Hepatocyte (in vitro differentiated cells): ENCODE measurements around the gene RAP1GAP. TPM values are rescaled to one million over a fixed set of nuclear protein-coding genes. Genes with fewer than 3 reads are reported as not detected.

Experiments used
- DNase-seq: peaks from one replicate; pipeline ENCODE4 v3.0.0-alpha.2; 2016; ENCODE audit warnings: low spot score
- H2AFZ ChIP-seq: fragments of 200-600 bp; sonication (generic); 2 replicates; pipeline ENCODE4 v1.6.0; 2016; ENCODE audit warnings: antibody characterized with exemption, mild to moderate bottlenecking
- H3K27ac ChIP-seq: fragments of 200-600 bp; sonication (generic); 2 replicates; pipeline ENCODE4 v1.5.1; 2016; ENCODE audit warnings: mild to moderate bottlenecking
- H3K27me3 ChIP-seq: fragments of 200-600 bp; sonication (generic); 2 replicates; pipeline ENCODE4 v1.6.1; 2016
- H3K36me3 ChIP-seq: fragments of 200-600 bp; sonication (generic); replicated peaks from 2 replicates; pipeline ENCODE4 v1.5.1; 2016; ENCODE audit warnings: low read depth; ENCODE audit not compliant: insufficient read depth
- H3K4me1 ChIP-seq: fragments of 200-600 bp; sonication (generic); 2 replicates; pipeline ENCODE4 v1.5.1; 2016; ENCODE audit warnings: mild to moderate bottlenecking, moderate library complexity; ENCODE audit not compliant: insufficient read depth
- H3K4me2 ChIP-seq: fragments of 200-600 bp; sonication (generic); 2 replicates; pipeline ENCODE4 v1.6.0; 2016
- H3K4me3 ChIP-seq: fragments of 200-600 bp; sonication (generic); 2 replicates; pipeline ENCODE4 v1.5.1; 2016; ENCODE audit warnings: mild to moderate bottlenecking
- H3K79me2 ChIP-seq: fragments of 200-600 bp; sonication (generic); 2 replicates; pipeline ENCODE4 v1.6.0; 2017; ENCODE audit warnings: mild to moderate bottlenecking
- H3K9me2 ChIP-seq: fragments of 200-600 bp; sonication (generic); replicated peaks from 2 replicates; pipeline ENCODE4 v1.6.0; 2017; ENCODE audit warnings: mild to moderate bottlenecking; ENCODE audit not compliant: insufficient read depth
- H3K9me3 ChIP-seq: fragments of 200-600 bp; sonication (generic); 2 replicates; pipeline ENCODE4 v1.5.1; 2016; ENCODE audit warnings: low read depth, mild to moderate bottlenecking
- H4K20me1 ChIP-seq: fragments of 200-600 bp; sonication (generic); 2 replicates; pipeline ENCODE4 v1.6.0; 2016; ENCODE audit warnings: mild to moderate bottlenecking; ENCODE audit not compliant: insufficient read depth, poor library complexity, severe bottlenecking
- CTCF ChIP-seq: fragments of 200-600 bp; sonication (generic); IDR thresholded peaks from 2 replicates; pipeline ENCODE4 v1.5.1; 2016; ENCODE audit warnings: antibody characterized with exemption, mild to moderate bottlenecking; ENCODE audit not compliant: poor library complexity
- EZH2 ChIP-seq: fragments of 200-600 bp; sonication (generic); IDR thresholded peaks from 2 replicates; pipeline ENCODE4 v1.6.1; 2016; ENCODE audit warnings: antibody characterized with exemption, mild to moderate bottlenecking, borderline replicate concordance
- EZH2phosphoT487 ChIP-seq: fragments of 200-600 bp; sonication (generic); IDR thresholded peaks from one replicate; pipeline ENCODE4 v1.6.1; 2018; ENCODE audit warnings: antibody characterized with exemption, mild to moderate bottlenecking, low read depth, moderate library complexity; ENCODE audit not compliant: unreplicated experiment, severe bottlenecking
- WGBS: methylation state at CpG from one replicate; pipeline ENCODE4 v1.1.6; 2016; ENCODE audit warnings: low lambda C conversion rate; ENCODE audit errors: missing lambda C conversion rate; 5-methylcytosine and 5-hydroxymethylcytosine counted together
- polyA plus RNA-seq: library from polyadenylated mRNA; unstranded; fragments of >200 nt; fragmentation: Nextera tagmentation; extraction: Ambion mirVana; gene quantifications from 2 replicates; pipeline ENCODE4 v1.2.1, GENCODE V29; 2016
- total RNA-seq: library from RNA; depleted of rRNA; stranded (reverse); fragments of >200 nt; gene quantifications from 2 replicates; pipeline ENCODE4 v1.2.3, GENCODE V29; 2014

RAP1GAP gene
- total and polyA plus RNA-seq, 2 experiments from 2014 or later = 12.3 to 18.0 TPM

DNA sequence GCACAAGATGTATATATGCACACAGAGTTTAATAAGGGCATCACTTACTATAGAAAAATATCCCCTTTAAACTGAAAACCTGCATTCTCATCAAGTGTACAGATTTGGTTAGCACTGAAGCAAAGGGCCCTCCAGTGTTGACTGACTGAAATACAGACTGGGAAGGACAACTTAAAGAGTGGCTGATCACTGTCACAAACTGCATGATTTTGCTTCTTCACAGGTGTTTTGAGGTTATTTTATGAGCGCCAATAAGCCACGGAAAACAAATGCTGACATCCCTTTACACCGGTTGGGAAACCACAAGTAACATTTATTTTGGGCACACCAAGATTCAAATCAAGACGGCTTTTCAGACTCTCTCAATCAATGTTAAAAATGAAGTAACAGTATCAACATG lies 30.9 kb upstream of the RAP1GAP start:
- no peaks in the 10 kb centered on the region for H4K20me1 ChIP-seq
- WGBS = 95% methylated on average over 4 of the region's 4 CpGs
- no peak overlapping the region for H3K4me3 ChIP-seq
- H3K79me2 ChIP-seq = no peaks in the 10 kb centered on the region
- TF ChIP-seq EZH2 = no peak
- TF ChIP-seq CTCF = no peak
- no peak for TF ChIP-seq EZH2phosphoT487
- H3K27me3 ChIP-seq = no peaks in the 10 kb centered on the region
- H3K4me1 ChIP-seq = no peaks in the 10 kb centered on the region
- no peak overlapping the region for H3K4me2 ChIP-seq
- H3K27ac ChIP-seq = no peak overlapping the region
- H3K9me3 ChIP-seq = no peaks in the 10 kb centered on the region
- no peak overlapping the region for H2AFZ ChIP-seq
- H3K36me3 ChIP-seq = no peaks in the 10 kb centered on the region
- no peak for DNase-seq
- H3K9me2 ChIP-seq = no peaks in the 10 kb centered on the region

DNA sequence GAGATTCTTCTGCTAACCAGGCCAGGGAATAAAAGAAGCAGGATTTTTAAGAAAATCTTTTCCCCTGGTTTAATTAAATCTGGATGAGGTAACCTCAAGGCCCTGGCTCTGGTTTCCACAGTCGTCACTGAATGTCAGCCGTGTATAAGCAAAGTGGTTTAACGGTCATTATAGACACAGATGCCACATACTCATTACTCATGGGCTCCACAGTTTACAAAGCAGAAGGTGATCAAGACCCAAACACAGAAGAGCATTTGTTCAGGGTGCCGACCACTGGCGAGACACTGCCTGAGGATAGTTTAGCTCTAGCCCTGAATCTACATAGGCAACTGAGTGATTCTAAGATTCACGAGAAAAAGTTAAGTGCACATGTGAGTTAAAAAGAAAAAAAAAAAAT lies 27.8 kb upstream of the RAP1GAP start:
- Histone ChIP-seq H2AFZ (no peak overlapping the region), H3K4me3 (no peak overlapping the region), H3K27me3 (no peaks in the 10 kb centered on the region), H3K79me2 (no peaks in the 10 kb centered on the region), H3K9me2 (no peaks in the 10 kb centered on the region), H3K9me3 (no peaks in the 10 kb centered on the region), H4K20me1 (no peaks in the 10 kb centered on the region), H3K27ac (no peak overlapping the region), H3K4me1 (no peaks in the 10 kb centered on the region), H3K4me2 (no peak overlapping the region), H3K36me3 (peaks cover 2% of the 10 kb centered on the region)
- TF ChIP-seq CTCF (no peak), EZH2phosphoT487 (no peak), EZH2 (no peak)
- no peak for DNase-seq
- WGBS = 86% methylated on average over 6 of the region's 6 CpGs

DNA sequence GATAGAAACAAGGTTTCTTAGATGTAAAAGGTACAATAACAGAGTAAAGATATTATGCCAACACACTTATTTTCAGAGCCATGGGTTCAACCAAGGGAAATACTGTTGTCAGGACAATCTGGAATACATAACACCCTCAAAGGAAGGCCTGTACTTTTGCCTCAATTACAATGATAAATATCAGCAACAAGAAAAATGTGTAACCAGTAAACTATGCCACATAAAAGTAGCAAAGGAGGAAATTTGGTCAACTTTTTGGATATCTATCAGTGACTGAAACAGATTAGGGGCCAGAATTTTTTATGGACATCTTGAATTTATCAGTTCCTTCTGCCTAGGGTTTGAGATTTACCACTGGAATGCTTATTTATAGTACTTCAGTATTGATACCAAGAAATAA lies 24.6 kb upstream of the RAP1GAP start:
- no peak overlapping the region for H2AFZ ChIP-seq
- H4K20me1 ChIP-seq = no peaks in the 10 kb centered on the region
- H3K27me3 ChIP-seq = no peaks in the 10 kb centered on the region
- H3K4me2 ChIP-seq = no peak overlapping the region
- no peak for TF ChIP-seq EZH2
- no peak for TF ChIP-seq EZH2phosphoT487
- TF ChIP-seq CTCF = no peak
- H3K4me1 ChIP-seq = no peaks in the 10 kb centered on the region
- H3K9me2 ChIP-seq = no peaks in the 10 kb centered on the region
- H3K4me3 ChIP-seq = no peak overlapping the region
- no peak overlapping the region for H3K27ac ChIP-seq
- peaks cover 2% of the 10 kb centered on the region for H3K36me3 ChIP-seq
- no peak for DNase-seq
- H3K79me2 ChIP-seq = no peaks in the 10 kb centered on the region
- no peaks in the 10 kb centered on the region for H3K9me3 ChIP-seq

GRCh38 chr1:21691739-21692138 lies 22.6 kb upstream of the RAP1GAP start:
- Histone ChIP-seq H3K79me2 (no peaks in the 10 kb centered on the region), H2AFZ (no peak overlapping the region), H3K4me1 (no peaks in the 10 kb centered on the region), H3K9me2 (no peaks in the 10 kb centered on the region), H3K4me3 (no peak overlapping the region), H3K4me2 (no peak overlapping the region), H3K36me3 (peaks cover 2% of the 10 kb centered on the region), H3K27me3 (no peaks in the 10 kb centered on the region), H4K20me1 (no peaks in the 10 kb centered on the region), H3K27ac (no peak overlapping the region), H3K9me3 (no peaks in the 10 kb centered on the region)
- TF ChIP-seq CTCF = no peak
- TF ChIP-seq EZH2phosphoT487 = no peak
- no peak for TF ChIP-seq EZH2
- 82% methylated on average over 3 of the region's 3 CpGs for WGBS
- DNase-seq = no peak
